GM19372 (cell line): Measurements from ENCODE around the gene INTS1.
A peak's percentile ranks its signal among the peaks of the same experiment; 100 is the strongest.

Experiments
- ATAC-seq: cut with Tn5 transposase; IDR thresholded peaks from one replicate; pipeline ENCODE4 v1.9.1; 2021; ENCODE audit warnings: mild to moderate bottlenecking, low read depth, moderate library complexity; ENCODE audit not compliant: unreplicated experiment

Gene INTS1

DNA sequence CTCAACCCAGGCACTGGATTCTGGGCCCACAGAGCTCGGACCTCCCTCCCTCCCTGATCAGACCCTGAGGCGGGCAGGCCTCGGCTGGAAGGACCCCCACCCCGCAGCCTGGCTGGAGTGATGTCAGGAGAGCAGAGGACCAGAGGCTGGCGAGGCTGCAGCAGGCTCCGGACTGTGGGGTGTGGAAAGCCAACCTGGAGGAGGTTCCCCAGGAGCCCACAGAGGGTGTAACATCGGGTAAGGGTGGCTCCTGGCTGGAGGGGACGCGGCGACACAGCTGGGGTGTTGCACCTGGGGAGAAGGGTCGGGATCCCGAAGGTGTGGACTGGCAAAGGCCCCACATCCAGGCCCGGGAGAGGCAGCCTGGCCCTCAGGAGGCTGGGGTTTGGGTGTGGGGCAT, 36.0 kb downstream of the INTS1 start:
- ATAC-seq: no peak

- ATAC-seq: no peak
Observed at GRCh38 chr7:1466524-1467271, 37.5 kb downstream of the INTS1 start.

GRCh38 chr7:1464694-1465093, 39.5 kb downstream of the INTS1 start:
- no peak for ATAC-seq

- no peak for ATAC-seq
Observed at GRCh38 chr7:1463676-1464223, 40.4 kb downstream of the INTS1 start.

- no peak for ATAC-seq
Observed at GRCh38 chr7:1461646-1462375, 42.4 kb downstream of the INTS1 start.

DNA sequence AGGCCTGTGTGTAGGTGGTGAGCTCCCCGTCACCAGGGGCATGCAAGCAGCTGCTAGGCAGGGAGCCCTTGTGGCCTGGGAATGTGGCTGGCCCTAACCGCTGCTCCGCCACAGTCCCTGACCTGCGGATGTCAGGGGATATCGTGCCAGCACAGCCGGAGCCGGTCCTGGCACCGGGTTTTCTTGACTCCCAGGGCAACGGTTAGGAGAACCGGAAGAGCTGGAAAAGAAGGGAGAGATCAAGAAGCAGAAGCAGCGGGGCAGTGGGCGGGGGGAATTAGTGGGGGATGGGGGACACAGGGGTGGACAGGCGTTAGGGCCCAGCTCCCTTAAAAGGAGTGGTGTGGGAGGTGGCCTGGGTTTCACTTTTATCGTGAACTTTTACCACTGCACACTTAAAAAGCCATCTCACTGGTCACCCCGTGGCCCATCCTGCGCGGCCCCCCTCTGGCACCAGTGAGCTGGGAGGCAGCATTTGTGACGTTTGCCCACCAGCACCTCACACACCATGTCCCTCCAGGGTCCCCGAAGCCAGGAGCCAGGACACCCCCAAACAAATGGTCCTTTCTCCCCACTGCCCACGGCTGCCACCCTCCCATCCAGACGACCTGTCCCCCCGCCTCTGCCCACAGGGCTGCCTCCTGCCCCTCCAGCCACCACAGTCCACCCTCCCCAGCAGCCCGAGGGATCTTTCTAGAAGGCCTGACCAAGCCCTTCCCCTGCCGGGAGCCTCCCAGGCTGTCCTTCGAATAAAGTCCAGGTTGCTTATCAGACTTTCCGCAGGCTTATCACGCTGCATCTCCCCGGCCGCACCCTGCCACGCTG, 43.2 kb downstream of the INTS1 start:
- no peak for ATAC-seq

- no peak for ATAC-seq
Observed at GRCh38 chr7:1459920-1460820, 44.0 kb downstream of the INTS1 start.

- ATAC-seq: peak; percentile 92
Observed at GRCh38 chr7:1459512-1459892, 44.7 kb downstream of the INTS1 start.

GRCh38 chr7:1458683-1459511, 45.3 kb downstream of the INTS1 start, which contains the start of gene MICALL2:
Gene MICALL2, minus strand, starts transcription at chr7:1459470. Its CDS starts 144 bp downstream, at chr7:1459326.
- peak; percentile 25 for ATAC-seq

DNA sequence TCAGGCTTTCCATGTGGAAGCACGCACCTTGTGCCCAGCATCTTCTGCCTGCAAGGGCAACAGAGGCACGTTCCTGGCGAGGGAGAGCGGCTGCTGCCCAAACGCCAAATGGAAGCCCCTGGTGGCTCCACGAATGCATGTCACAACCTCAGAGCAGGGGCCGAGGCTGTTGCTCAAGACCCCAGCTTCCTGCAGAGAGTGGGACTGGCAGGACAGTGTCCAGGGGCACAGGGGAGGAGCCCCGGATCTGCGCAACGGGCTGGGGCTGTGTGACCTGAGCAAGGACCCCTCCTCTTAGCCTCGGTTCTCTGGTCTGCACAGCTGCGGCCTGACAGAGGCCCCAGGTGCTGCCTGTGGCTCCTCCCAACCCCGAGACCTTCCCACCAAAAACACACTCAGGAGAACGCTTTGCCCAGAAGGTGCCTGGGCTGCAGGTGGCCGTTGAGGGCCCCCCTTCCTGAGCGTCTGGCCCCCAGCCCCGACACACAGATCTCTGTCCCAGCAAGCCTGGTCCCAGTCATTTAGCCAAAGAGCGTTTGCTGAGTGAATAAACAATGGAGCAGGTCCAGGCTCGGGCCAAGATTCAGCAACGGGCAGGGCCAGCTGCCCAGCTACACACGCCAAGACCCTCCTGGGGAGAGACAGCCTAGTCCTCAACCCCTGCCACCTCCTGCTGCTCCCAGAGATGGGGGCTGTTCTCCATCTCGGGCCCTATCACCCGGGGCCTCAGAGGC, 46.1 kb downstream of the INTS1 start:
- ATAC-seq: no peak

GRCh38 chr7:1457059-1457948, 46.9 kb downstream of the INTS1 start:
- ATAC-seq: no peak

DNA sequence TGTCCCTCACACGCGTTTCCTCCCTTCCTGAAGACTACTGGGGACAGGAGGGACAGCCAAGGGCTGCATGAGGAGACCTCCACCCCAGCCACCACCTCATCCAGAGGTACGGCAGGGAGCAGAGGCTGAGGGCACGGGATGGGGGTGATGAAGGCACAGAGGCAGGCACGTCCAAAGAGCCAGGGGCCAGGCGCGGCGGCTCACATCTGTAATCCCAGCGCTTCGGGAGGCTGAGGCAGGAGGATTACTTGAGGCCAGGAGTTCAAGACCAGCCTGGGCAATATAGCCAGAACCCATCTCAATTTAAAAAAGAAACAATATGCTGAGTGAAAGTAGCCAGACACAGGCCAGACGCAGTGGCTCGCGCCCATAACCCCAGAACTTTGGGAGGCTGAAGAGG, 48.2 kb downstream of the INTS1 start:
- ATAC-seq: no peak

DNA sequence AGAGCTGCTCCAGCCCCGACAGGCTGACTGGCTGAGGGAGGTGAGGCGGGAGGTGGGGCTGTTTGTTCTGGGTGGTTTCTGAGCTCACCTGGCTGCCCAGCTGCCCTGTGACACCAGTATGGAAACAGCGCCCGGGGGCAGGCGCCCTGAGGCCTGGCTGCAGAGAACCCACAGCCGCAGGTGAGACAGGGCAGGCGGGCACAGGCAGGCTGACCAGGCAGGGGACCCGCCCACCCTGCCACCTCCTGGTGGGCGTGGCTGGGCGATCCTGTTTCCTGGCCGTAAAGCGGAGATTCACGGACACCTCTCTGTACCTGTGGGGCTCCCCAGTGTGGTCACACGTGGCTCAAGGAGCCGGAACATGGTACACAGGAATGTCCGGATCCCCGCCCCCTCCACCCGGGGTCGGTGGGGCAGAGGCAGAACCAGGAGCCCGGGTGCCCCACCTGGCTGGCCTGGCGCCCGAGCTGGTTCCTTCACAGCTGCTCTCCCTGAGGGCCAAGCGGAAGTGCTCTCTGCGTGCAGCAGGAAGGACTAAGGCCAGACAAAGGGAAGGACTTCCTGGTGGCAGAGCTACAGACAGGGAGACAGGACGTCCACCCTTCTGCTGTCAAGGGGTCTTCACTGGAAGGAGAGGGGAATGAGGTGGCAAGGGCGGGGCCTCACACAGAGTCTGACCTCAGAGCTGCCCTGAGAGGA, 48.8 kb downstream of the INTS1 start:
- ATAC-seq: no peak

DNA sequence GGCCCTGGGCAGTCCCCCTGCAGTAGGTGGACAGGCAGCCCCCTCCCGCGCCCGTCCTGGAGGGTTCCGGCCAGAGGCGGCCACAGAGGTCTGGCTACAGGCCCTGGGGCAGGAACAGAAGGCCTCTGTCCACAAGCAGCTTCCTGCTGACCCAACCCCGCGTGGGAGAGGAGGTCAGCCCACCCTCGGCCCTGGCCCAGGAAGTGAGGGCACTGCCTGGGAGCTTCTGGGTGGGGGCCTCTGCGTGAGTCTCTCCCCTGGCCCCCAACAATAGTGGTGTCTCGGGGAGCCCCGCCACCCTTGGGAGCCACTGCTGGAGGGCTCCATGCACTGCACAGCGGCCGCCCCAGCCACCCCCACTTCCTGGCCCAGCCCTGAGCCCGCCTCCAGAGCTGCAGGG, 49.6 kb downstream of the INTS1 start:
- ATAC-seq: no peak

GRCh38 chr7:1452205-1452604, 52.0 kb downstream of the INTS1 start:
- no peak for ATAC-seq

DNA sequence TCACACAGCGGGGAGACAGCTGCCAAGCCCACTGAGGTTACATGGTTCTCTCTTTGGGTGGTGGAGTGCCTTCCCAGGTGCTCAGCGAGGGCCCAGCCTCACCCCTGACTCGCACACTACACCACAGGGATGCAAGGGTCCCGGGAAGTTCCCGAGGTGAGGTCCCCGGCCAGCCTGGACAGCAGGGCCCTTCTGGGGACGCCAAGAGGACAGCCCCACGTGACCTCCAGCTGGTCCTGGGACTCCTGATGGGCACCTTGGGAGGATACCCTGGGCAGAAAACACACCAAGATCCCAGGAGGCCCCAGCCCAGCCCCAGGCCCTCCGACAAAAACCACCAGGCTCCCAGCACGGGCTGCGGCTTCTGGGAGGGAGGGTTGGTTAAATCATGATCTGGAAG, 53.2 kb downstream of the INTS1 start:
- no peak for ATAC-seq

DNA sequence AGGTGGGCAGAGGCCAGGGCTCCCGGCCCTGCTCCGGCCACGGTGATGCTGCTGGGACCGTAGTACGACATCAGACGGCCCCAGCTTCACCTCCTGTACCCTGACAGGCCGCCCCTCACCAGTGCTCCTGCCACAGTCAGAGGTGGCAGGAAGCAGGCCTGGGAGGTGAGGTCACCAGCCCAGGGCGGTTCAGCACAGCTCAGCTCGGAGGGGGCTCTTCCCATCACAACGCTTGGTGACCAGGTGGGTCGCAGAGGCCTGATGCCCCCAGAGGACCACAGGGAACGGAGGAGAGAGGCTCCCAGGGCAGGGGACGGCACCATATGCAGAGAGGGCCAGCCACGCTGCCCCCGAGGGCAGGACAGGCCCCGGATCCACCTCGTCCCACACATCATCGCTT, 53.8 kb downstream of the INTS1 start:
- ATAC-seq: no peak
